UCSD-AML1 (cell line): ENCODE results near the gene GNAT1.

Experiments used
- DNase-seq: peaks from one replicate; lab custom pipeline; 2025; ENCODE audit not compliant: unreplicated experiment; lab: John Stamatoyannopoulos, UW

The GNAT1 gene

GRCh38 chr3:50174947-50175524, 16.4 kb upstream of the GNAT1 start:
- no peak for DNase-seq

- no peak for DNase-seq
These were observed 14.1 kb upstream of the GNAT1 start for GRCh38 chr3:50177346-50177745.

GRCh38 chr3:50179710-50180109, 11.7 kb upstream of the GNAT1 start:
- DNase-seq: no peak

- no peak for DNase-seq
These were observed 9.4 kb upstream of the GNAT1 start for GRCh38 chr3:50181985-50182384.

GRCh38 chr3:50182533-50183099, 8.8 kb upstream of the GNAT1 start:
- no peak for DNase-seq

GRCh38 chr3:50183755-50184154, 7.7 kb upstream of the GNAT1 start:
- no peak for DNase-seq

GRCh38 chr3:50184242-50184978, 7.0 kb upstream of the GNAT1 start:
- no peak for DNase-seq

- no peak for DNase-seq
These were observed 6.2 kb upstream of the GNAT1 start for GRCh38 chr3:50185230-50185629.

GRCh38 chr3:50186096-50186495, 5.3 kb upstream of the GNAT1 start:
- no peak for DNase-seq

GRCh38 chr3:50187750-50188149, 3.7 kb upstream of the GNAT1 start:
- DNase-seq: no peak

GRCh38 chr3:50189274-50189673, 2.1 kb upstream of the GNAT1 start:
- DNase-seq: peak; percentile 80

- no peak for DNase-seq
These were observed 1.4 kb upstream of the GNAT1 start for GRCh38 chr3:50189989-50190388.

- no peak for DNase-seq
These were observed 714 bp downstream of the GNAT1 start for GRCh38 chr3:50192124-50192523.

- DNase-seq: peak; percentile 71
These were observed 1.3 kb downstream of the GNAT1 start for GRCh38 chr3:50192689-50193141.

GRCh38 chr3:50193286-50193685, 1.9 kb downstream of the GNAT1 start:
- DNase-seq: no peak

GRCh38 chr3:50193746-50194127, 2.3 kb downstream of the GNAT1 start:
- DNase-seq: no peak

GRCh38 chr3:50194128-50194902, 2.9 kb downstream of the GNAT1 start:
- DNase-seq: peak; percentile 67

- DNase-seq: no peak
These were observed 3.6 kb downstream of the GNAT1 start for GRCh38 chr3:50194903-50195500.

GRCh38 chr3:50195501-50196252, 4.3 kb downstream of the GNAT1 start:
- no peak for DNase-seq

- DNase-seq: no peak
These were observed 4.9 kb downstream of the GNAT1 start for GRCh38 chr3:50196253-50196801.
